ENCODE measurements around the gene NOX3.
"Not testable (repeated sequence)": the region's sequence is repeated elsewhere in the genome, so short reads cannot be mapped to it uniquely, and the experiment has no call there.

The NOX3 gene

GRCh38 chr6:155362968-155363632, 92.5 kb downstream of the NOX3 start:
- DNase-seq = not testable (repeated sequence)

GRCh38 chr6:155354167-155354566, 101.5 kb downstream of the NOX3 start:
- no peak for DNase-seq

GRCh38 chr6:155352811-155353210, 102.8 kb downstream of the NOX3 start:
- no peak for DNase-seq

GRCh38 chr6:155352130-155352420, 103.6 kb downstream of the NOX3 start:
- DNase-seq = no peak

- DNase-seq = no peak
These were observed 104.1 kb downstream of the NOX3 start for GRCh38 chr6:155351273-155352129.

- no peak for DNase-seq
These were observed 105.7 kb downstream of the NOX3 start for GRCh38 chr6:155349956-155350355.

- no peak for DNase-seq
These were observed 106.5 kb downstream of the NOX3 start for GRCh38 chr6:155349129-155349528.

- no peak for DNase-seq
These were observed 107.8 kb downstream of the NOX3 start for GRCh38 chr6:155347800-155348199.

GRCh38 chr6:155346957-155347356, 108.7 kb downstream of the NOX3 start:
- DNase-seq = no peak
